Lower leg skin (tissue), 4 donors: ENCODE data around the gene ALDH18A1. TPM values are rescaled to one million over a fixed set of nuclear protein-coding genes. Genes with fewer than 3 reads are reported as not detected.
A peak's percentile ranks its signal among the peaks of the same experiment; 100 is the strongest.

Experiments
- DNase-seq, 2 donors: peaks; one replicate each; pipeline ENCODE4 v3.0.0-alpha.2; 2019; ENCODE audit warnings: low spot score in 2 of 2
- H3K4me3 ChIP-seq: fragments of 200-600 bp; sonication (generic); 2 replicates; pipeline ENCODE4 v1.5.1; 2017; ENCODE audit warnings: mild to moderate bottlenecking, low read depth; ENCODE audit not compliant: poor library complexity, severe bottlenecking
- CTCF ChIP-seq, 3 donors: fragments of 450-650 bp; IDR thresholded peaks; one replicate each; pipeline ENCODE4 v1.5.1; 2016; ENCODE audit warnings: antibody characterized with exemption in 3 of 3, mild to moderate bottlenecking in 3 of 3, moderate library complexity in 2 of 3
- POLR2A ChIP-seq, 2 donors: fragments of 450-650 bp; IDR thresholded peaks; one replicate each; pipeline ENCODE4 v1.6.1; 2016 to 2017; ENCODE audit warnings: antibody characterized with exemption in 2 of 2, mild to moderate bottlenecking in 1 of 2, moderate library complexity in 1 of 2
- WGBS, 2 donors: methylation state at CpG; one replicate each; pipeline ENCODE4 v1.1.5; 2018; 5-methylcytosine and 5-hydroxymethylcytosine counted together
- intact Hi-C: fragments of 100-400 bp; cut with DNase I; formaldehyde crosslinking; loops from one replicate; pipeline ENCODE4 v1.15.0; 2023; ENCODE audit warnings: low total_unique reads
- total RNA-seq, 4 donors: library from RNA; depleted of rRNA; stranded (reverse); fragments of >200 nt; gene quantifications; one replicate each; pipeline ENCODE4 v1.1.0, GENCODE V29; 2016

ALDH18A1 gene
- total RNA-seq, 4 donors from 2014 or later = 25.1 to 32.4 (median 29.1) TPM

GRCh38 chr10:95693071-95693667 is 36.7 kb upstream of the ALDH18A1 start:
- peak overlapping the region; percentile 73 for H3K4me3 ChIP-seq
- no peak for DNase-seq
- TF ChIP-seq POLR2A (IDR thresholded peaks at IDR 0.05) = no peak
- TF ChIP-seq CTCF (IDR thresholded peaks at IDR 0.05) = no peak
- 3 to 7% methylated on average over 14 to 15 of the region's 15 CpGs for WGBS, 2 donors
- intact Hi-C loops = loop anchor here (10.0 kb wide), 1 partner anchor 152 kb away; no protein-coding TSS in a partner anchor

- DNase-seq = no peak
- intact Hi-C loops = loop anchor here (10.0 kb wide), 1 partner anchor 154 kb away; no protein-coding TSS in a partner anchor
- WGBS, 2 donors = 88 to 93% methylated on average over 2 of the region's 2 CpGs
- no peak for TF ChIP-seq POLR2A (IDR thresholded peaks at IDR 0.05)
- TF ChIP-seq CTCF (IDR thresholded peaks at IDR 0.05) = no peak
- H3K4me3 ChIP-seq = no peak overlapping the region
Measured at GRCh38 chr10:95691281-95691680, 34.8 kb upstream of the ALDH18A1 start.

- no peak overlapping the region for H3K4me3 ChIP-seq
- DNase-seq = no peak
- TF ChIP-seq POLR2A (IDR thresholded peaks at IDR 0.05) (no peak), CTCF (IDR thresholded peaks at IDR 0.05) (no peak)
- intact Hi-C loops = no loop called here
- 51 to 65% methylated on average over 2 of the region's 2 CpGs for WGBS, 2 donors
Measured at GRCh38 chr10:95688648-95689047, 32.1 kb upstream of the ALDH18A1 start.

- intact Hi-C loops = no loop called here
- no peak overlapping the region for H3K4me3 ChIP-seq
- DNase-seq = no peak
- TF ChIP-seq CTCF (IDR thresholded peaks at IDR 0.05) (no peak), POLR2A (IDR thresholded peaks at IDR 0.05) (no peak)
Measured at GRCh38 chr10:95683966-95684365, 27.5 kb upstream of the ALDH18A1 start.

- intact Hi-C loops = no loop called here
- 49 to 50% methylated on average over 1 of the region's 1 CpG for WGBS, 2 donors
- DNase-seq = no peak
Measured at GRCh38 chr10:95675403-95676116, 19.0 kb upstream of the ALDH18A1 start.

More at GRCh38 chr10:95675403-95676116, 19.0 kb upstream of the ALDH18A1 start:
- H3K4me3 ChIP-seq = no peak overlapping the region
- TF ChIP-seq POLR2A (IDR thresholded peaks at IDR 0.05) (no peak), CTCF (IDR thresholded peaks at IDR 0.05) (no peak)
